GM21528 (cell line): ENCODE measurements around the gene HCAR1.
"Not testable (repeated sequence)": the region's sequence is repeated elsewhere in the genome, so short reads cannot be mapped to it uniquely, and the experiment has no call there.

Source experiments
- ATAC-seq: cut with Tn5 transposase; IDR thresholded peaks from one replicate; pipeline ENCODE4 v1.9.1; 2021; ENCODE audit warnings: mild to moderate bottlenecking, moderate library complexity; ENCODE audit not compliant: unreplicated experiment, low FRiP score

Gene HCAR1

DNA sequence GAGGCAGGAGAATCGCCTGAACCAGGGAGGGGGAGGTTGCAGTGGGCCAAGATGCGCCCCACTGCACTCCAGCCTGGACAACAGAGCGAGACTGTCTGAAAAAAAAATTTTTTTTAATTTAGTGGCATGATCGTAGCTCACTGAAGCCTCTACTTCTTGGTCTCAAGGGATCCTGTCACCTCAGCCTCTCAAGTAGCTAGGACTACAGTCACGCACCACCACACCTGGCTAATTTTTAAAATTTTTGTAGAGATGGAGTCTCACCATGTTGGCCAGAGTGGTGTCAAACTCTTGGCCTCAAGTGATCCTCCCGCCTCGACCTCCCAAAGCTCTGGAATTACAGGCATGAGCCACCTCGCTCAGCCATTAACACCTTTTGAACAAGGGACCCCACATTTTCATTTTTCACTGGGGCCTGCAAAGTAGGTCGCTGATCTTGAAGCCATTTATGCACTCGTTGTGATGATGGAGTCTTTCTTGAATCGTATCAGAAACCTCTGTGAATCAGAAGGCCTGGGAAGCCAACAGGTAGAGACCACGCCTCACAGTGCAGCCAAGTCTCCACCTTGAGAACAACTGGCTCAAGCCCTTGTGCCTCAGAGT is 5.9 kb downstream of the HCAR1 start:
- ATAC-seq = no peak

DNA sequence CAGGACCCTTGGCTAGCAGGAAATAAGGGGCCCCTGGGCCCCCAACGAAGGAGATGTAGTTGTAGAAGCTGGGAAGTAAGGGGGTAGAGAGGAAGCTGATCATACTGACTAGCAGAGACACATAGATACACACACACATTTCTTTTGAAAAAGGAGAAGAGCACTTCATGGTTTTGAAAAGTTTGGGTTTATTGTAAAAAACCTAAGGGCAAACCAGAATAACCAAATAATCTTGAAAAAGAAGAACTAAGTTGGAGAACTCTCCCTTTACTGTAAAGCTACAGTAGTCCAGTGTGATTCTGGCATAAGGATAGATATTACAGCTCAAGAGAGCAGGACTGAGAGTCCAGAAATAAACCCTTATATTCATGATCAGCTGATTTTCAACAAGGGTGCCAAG is 8.3 kb downstream of the HCAR1 start:
- ATAC-seq = no peak

DNA sequence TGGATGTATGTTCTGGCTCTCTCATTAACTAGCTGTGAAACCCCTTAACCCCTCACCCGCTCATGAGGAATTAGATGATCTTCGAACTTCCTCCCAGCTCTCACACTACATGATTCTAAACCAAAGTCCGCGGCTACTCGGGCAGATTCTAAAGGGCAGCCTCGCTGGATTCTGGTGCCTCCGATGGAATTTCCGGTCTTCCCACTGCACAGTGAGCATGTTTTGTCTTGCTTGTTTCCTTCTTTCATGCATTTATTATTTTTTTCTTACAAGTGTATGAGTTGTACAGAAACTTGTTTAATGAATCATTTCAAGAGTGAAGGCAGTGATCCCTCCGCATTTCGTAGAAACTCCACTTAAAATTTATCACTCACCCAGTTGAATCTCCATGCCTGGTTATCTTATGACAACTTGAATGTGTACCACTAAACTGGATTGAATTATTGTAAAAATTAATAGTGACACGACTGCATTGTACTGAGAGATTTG is 9.5 kb downstream of the HCAR1 start:
- no peak for ATAC-seq

DNA sequence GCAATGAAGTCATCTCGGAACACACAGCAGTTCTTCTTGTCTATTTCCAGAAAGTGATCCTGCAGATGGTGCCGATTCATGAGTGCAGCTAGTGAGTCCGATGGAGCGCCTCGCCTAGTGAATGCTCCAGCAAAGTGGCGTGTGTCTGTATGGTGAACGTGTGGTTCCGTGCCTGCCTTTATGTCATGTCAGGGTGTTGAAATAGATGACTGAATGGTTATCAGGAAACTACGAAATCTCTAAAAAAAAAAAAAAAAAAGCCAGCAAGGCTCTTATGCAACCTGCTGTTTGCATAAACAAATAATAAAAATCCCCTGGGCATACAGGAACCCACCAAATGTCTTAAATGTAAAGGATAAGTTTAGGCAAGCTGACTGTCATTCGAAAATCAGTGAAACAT is 14.0 kb downstream of the HCAR1 start, which contains the start of gene HCAR3:
Gene HCAR3, minus strand, starts transcription at position 154 of the 400 bp plus-strand sequence. Its CDS starts 74 bp downstream, at position 80.
- not testable (repeated sequence) for ATAC-seq

DNA sequence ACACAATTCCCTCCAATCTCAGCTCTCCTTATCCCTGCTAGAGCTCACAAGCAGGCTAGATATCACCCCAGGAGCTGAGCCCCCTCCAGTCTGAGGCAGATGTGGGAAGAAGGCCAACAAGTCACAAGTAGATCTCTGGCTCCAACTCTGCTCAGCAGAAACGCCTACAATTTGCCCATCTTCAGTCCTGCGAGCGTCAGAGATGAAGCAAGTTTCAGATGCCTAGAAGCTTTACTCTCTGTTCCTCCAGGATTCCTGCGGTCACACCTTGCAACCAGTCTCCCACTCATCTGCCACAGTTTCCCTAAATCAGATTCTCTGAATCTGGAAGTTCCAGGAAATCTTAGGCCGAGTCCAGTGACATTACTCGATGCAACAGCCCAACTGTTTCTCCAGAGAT is 15.4 kb downstream of the HCAR1 start:
- not testable (repeated sequence) for ATAC-seq

DNA sequence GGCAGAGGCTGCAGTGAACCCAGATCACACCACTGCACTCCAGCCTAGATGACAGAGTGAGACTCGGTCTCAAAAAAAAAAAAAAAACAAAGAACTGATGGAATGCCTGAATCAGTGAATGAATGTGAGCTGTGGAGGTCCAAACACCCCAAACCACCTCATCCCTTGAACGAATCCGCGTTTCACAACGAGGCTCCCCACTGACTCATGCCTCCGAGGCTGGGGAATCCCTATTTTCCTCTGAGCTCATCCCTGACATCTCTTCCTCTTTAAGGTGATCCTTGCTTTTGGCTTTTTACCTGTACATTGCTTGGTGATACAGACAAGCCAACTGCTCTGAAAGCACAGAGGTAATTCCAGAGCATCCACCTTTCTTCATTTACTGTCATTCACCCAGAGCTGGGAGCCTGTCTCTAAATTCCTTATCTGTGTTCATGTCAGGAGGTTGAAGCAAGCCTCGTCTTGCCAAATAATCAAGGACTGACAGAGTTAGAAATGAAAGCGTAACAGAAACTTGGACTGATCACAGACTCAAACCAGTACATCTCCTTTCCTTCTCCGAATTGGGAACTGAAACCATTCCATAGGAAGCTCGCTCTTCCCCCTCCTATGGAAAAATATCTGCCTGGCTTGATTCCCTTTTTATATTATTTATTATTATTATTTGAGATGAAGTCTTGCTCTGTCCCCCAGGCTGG is 17.0 kb downstream of the HCAR1 start:
- not testable (repeated sequence) for ATAC-seq

DNA sequence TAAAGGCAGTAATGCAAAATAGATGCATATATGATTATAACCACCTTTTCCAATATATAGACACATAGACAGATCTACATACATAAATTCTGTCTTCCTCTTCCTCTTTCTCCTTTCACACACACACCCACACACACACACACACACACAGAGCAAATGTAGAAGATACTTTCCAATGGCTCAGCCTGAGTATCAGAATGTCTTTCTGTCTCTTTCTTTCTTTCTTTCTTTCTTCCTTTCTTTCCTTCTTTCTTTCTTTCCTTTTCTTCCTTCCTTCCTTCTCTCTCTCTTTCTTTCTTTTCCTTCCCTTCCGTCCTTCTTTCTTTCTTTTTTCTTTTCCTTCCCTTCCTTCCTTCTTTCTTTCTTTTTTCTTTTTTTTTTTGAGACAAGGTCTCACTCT is 19.4 kb downstream of the HCAR1 start:
- not testable (repeated sequence) for ATAC-seq

DNA sequence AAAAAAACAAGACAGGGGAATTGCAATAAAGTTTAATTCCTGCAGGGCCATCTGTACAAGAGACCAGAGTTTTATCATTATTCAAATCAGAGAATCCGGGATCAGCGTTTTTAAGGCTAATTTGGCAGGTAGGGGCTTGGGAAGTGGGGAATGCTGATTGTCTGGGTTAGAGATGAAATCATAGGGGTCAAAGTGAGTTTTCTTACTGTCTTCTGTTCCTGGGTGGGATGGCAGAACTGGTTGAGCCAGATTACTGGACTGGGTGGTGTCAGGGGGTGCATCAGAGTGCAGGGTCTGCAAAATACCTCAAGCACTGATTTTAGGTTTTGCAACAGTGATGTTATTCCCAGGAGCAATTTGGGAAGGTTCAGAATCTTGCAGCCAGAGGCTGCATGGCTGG is 20.3 kb downstream of the HCAR1 start:
- not testable (repeated sequence) for ATAC-seq

DNA sequence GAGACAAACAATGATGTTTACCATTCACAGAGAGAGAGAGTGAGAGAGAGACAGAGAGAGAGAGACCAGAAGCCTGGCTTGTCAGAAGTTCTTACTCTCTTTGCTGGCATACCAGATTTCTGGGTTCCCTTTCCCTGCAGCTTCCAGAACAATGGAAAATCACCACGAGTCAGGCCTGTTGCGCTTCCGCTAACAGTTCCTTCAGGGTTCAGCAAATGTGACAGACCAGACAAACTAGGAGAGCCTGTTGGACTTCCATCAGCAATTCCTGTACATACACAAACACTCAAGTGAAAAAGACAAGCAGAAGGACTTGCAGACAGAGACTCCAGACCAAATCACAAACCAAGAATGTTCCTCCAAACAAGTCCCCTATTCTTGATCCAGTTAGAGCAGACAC is 21.4 kb downstream of the HCAR1 start:
- ATAC-seq = not testable (repeated sequence)

DNA sequence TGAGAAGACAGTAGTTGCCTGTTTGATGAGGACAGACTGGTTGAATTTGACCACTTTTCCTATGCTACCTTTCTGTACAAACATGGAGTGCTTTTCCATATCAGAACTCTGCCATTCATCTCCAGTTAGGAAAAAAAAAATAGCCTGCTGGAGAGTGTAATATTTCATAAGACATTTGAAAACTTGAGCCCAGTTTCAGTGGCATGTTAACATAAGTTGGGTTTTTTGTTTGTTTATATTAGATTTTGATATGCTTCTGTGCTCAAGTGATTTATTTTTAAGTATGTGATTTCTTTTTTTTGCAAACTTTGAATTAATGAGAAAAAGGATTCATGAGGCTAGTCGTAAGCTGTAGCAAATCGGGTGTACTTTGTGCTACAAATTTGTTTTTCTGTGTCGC is 26.8 kb downstream of the HCAR1 start:
- ATAC-seq = not testable (repeated sequence)

DNA sequence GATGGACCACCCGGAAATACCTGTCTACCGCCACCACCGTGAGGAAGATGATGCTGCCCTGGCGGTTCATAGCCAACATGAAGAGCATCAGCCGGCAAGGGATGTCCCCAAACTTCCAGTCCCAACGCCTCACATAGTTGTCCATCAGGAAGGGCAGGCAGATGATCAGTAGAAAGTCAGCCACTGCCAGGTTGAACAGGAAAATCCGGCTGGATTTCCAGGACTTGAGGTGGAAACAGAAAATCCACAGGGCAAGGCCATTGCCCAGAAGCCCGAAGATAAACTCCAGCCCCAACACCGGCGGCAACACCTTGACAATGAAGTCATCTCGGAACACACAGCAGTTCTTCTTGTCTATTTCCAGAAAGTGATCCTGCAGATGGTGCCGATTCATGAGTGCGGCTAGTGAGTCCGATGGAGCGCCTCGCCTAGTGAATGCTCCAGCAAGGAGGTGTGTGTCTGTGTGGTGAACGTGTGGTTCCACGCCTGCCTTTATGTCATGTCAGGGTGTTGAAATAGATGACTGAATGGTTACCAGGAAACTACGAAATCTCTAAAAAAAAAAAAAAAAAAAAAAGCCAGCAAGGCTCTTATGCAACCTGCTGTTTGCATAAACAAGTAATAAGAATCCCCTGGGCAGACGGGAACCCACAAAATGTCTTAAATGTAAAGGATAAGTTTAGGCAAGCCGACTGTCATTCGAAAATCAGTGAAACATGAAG is 27.6 kb downstream of the HCAR1 start, which contains the start of gene HCAR2:
Gene HCAR2, minus strand, starts transcription at position 468 of the 722 bp plus-strand sequence. Its CDS starts 74 bp downstream, at position 394.
- not testable (repeated sequence) for ATAC-seq

DNA sequence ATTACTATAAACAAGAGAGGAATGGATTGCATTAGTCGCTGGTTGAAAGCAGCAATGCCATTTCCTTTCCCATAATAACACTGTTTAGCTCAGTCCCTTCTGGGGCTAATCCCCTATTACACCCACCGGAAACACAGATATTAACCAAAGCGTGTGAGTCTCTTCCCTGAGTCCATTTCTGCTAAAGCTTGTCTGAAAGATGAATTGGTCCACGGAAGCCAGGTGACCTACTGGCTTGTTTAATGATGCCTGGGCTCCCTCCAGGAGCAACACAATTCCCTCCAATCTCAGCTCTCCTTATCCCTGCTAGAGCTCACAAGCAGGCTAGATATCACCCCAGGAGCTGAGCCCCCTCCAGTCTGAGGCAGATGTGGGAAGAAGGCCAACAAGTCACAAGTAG is 29.2 kb downstream of the HCAR1 start:
- ATAC-seq = not testable (repeated sequence)

DNA sequence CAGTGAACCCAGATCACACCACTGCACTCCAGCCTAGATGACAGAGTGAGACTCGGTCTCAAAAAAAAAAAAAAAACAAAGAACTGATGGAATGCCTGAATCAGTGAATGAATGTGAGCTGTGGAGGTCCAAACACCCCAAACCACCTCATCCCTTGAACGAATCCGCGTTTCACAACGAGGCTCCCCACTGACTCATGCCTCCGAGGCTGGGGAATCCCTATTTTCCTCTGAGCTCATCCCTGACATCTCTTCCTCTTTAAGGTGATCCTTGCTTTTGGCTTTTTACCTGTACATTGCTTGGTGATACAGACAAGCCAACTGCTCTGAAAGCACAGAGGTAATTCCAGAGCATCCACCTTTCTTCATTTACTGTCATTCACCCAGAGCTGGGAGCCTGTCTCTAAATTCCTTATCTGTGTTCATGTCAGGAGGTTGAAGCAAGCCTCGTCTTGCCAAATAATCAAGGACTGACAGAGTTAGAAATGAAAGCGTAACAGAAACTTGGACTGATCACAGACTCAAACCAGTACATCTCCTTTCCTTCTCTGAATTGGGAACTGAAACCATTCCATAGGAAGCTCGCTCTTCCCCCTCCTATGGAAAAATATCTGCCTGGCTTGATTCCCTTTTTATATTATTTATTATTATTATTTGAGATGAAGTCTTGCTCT is 30.5 kb downstream of the HCAR1 start:
- ATAC-seq = not testable (repeated sequence)

DNA sequence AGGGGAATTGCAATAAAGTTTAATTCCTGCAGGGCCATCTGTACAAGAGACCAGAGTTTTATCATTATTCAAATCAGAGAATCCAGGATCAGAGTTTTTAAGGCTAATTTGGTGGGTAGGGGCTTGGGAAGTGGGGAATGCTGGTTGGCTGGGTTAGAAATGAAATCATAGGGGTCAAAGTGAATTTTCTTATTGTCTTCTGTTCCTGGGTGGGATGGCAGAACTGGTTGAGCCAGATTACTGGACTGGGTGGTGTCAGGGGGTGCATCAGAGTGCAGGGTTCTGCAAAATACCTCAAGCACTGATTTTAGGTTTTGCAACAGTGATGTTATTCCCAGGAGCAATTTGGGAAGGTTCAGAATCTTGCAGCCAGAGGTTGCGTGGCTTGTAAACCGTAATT is 33.7 kb downstream of the HCAR1 start:
- not testable (repeated sequence) for ATAC-seq

DNA sequence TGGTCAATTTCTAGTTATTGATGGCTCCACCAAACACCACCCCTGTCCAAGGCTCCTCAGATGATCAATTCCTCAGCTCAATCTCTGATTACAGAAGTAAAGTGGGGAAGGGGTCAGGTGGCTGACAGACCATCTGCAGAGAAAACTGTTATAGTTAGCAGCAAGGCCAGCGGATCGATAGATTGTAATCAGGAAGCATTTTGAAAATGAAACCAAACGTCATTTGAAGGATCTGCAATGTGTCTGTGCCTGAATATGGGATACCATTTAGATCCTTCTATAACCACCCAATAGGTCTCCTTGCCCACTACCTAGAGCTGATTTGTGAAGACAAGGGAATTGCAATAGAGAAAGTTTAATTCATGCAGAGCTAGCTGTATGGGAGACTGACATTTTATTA is 39.1 kb downstream of the HCAR1 start:
- ATAC-seq = no peak

DNA sequence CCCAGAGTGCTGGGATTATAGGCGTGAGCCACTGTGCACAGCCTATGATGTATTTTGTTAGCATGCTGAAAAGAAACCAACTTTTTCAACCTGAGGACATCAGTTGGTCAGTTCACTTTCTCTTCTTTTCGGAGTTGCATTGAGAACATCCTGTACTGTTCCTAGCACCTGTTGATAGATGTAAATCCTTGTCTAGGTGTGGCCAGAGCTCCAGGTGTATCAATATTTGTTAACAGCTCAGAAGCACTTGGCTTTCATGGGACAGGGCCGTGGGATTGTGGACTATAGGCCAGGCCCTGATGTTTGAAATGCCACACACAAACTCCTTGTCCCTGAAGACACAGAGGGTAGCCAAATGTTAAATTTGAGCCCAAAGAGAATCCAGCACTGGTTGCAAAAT is 42.4 kb downstream of the HCAR1 start:
- ATAC-seq = no peak

DNA sequence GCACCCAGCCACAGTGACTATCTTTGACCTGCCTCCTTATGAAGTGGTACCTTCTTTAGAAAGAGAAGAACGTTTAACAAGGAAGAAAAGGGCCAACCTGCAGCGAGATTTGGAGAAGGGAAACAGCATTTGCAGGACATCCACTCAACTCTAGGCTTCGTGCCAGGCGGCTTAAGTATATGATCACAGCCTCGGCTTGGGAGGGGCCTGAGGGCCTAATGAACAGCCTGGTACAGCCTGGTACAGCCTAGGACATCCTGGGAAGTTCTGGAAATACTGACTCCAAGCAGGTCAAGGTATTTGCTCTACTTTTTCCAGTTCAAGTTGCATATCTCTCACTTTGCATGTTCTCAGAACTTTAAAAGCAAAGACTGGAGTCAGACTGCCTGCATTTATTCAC is 43.6 kb downstream of the HCAR1 start:
- ATAC-seq = no peak

DNA sequence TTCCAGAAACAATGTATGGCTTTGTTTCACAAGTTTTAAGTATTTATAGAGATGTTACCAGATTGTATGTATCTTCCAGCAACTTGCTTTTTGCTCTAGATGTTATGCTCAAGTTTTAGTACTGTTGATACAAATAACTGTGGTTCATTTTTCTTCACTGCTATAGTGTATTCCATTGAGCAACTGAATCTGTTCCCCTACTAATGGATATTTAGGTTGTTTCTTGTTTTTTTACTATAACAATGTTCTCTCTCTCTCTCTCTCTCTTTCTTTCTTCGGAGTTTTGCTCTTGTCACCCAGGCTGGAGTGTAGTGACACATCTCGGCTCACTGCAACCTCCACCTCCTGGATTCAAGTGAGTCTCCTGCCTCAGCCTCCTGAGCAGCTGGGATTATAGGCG is 44.1 kb downstream of the HCAR1 start:
- no peak for ATAC-seq

DNA sequence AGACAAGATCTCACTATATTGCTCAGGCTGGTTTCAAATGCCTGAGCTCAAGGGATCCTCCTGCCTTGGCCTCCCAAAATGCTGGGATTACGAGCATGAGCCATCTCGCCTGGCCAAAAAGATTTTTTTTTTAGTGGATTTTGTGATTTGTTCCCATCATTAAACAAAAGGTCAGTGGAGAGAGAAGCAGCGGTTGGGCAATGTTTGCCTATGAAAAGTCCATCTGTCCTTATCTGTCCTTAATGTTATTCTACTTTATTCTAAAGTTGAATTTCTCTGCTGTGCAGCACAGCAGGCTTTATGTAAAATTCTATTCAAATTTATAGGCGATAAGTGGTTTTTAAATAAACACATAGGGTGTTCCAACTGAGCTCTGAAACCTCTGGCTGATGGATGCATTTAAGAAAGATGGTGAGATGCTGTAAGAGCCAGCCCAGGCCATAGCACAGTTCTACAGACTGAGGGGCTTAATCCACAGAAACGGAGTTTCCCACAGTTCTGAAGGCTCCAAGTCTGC is 46.3 kb downstream of the HCAR1 start:
- ATAC-seq = no peak

DNA sequence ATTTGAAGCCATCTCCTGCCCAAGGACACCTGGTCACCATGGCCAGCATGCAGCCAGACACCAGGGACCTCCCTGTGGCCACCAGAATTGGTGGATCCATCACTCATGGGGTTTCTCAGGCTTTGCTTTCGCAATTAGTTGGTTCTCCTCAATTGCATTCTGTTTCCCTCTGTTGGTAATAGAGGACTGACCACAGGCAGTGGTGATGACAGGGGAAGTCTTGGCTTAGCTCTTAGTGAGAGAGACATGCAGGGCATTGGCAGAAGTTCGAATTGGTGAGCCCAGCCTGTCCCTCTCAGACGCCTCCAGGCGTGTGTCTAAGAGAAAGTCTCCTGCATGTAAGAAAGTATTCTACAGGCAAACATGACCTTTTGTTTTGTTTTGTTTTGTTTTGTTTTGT is 48.8 kb downstream of the HCAR1 start:
- no peak for ATAC-seq
